HG03442 (cell line): ENCODE measurements around the gene CYFIP2.

Experiments used
- ATAC-seq: cut with Tn5 transposase; IDR thresholded peaks from one replicate; pipeline ENCODE4 v1.9.1; 2021; ENCODE audit warnings: mild to moderate bottlenecking, moderate library complexity; ENCODE audit not compliant: unreplicated experiment

CYFIP2 gene

GRCh38 chr5:157285310-157286035, 19.6 kb downstream of the CYFIP2 start:
- no peak for ATAC-seq

GRCh38 chr5:157286761-157287211, 20.9 kb downstream of the CYFIP2 start:
- no peak for ATAC-seq

GRCh38 chr5:157288405-157289163, 22.7 kb downstream of the CYFIP2 start:
- ATAC-seq = no peak

GRCh38 chr5:157289164-157289819, 23.4 kb downstream of the CYFIP2 start:
- no peak for ATAC-seq

- no peak for ATAC-seq
These were observed 24.4 kb downstream of the CYFIP2 start for GRCh38 chr5:157290156-157290980.

GRCh38 chr5:157290981-157291711, 25.2 kb downstream of the CYFIP2 start:
- ATAC-seq = peak; percentile 91

GRCh38 chr5:157292599-157292998, 26.7 kb downstream of the CYFIP2 start:
- ATAC-seq = no peak

- ATAC-seq = no peak
These were observed 28.6 kb downstream of the CYFIP2 start for GRCh38 chr5:157294407-157295091.

- ATAC-seq = no peak
These were observed 29.3 kb downstream of the CYFIP2 start for GRCh38 chr5:157295247-157295646.

- no peak for ATAC-seq
These were observed 34.6 kb downstream of the CYFIP2 start for GRCh38 chr5:157300564-157300963.

GRCh38 chr5:157301066-157301465, 35.1 kb downstream of the CYFIP2 start:
- no peak for ATAC-seq

GRCh38 chr5:157303023-157303422, 37.1 kb downstream of the CYFIP2 start:
- no peak for ATAC-seq

- no peak for ATAC-seq
These were observed 37.9 kb downstream of the CYFIP2 start for GRCh38 chr5:157303667-157304327.

GRCh38 chr5:157306081-157306480, 40.2 kb downstream of the CYFIP2 start:
- no peak for ATAC-seq

GRCh38 chr5:157306692-157307471, 41.0 kb downstream of the CYFIP2 start:
- ATAC-seq = no peak

- peak; percentile 69 for ATAC-seq
These were observed 43.0 kb downstream of the CYFIP2 start for GRCh38 chr5:157308836-157309465.

- no peak for ATAC-seq
These were observed 43.9 kb downstream of the CYFIP2 start for GRCh38 chr5:157309796-157310195.

- no peak for ATAC-seq
These were observed 45.7 kb downstream of the CYFIP2 start for GRCh38 chr5:157311595-157311994.
